Measurements from ENCODE around the gene ZNF48.

- TF ChIP-seq EZH2 (IDR thresholded peaks at IDR 0.05) = no peak
- no peak for TF ChIP-seq POLR2AphosphoS5 (IDR thresholded peaks at IDR 0.05; ENCODE audit: borderline replicate concordance, low read depth, low read length)
Observed at GRCh38 chr16:30358990-30359870, 36.0 kb upstream of the ZNF48 start.
